OCI-LY1 (cell line): Measurements from ENCODE around the gene RAPGEF5.

Experiments
- H2AFZ ChIP-seq: fragments of 200-600 bp; sonication (generic), shearing (Covaris generic); 2 replicates; pipeline ENCODE4 v1.6.0; 2014; ENCODE audit warnings: antibody characterized with exemption, mild to moderate bottlenecking, low read length
- H3F3A ChIP-seq: fragments of 200-600 bp; sonication (generic), shearing (Covaris generic); 2 replicates; pipeline ENCODE4 v1.6.0; 2014; ENCODE audit warnings: mild to moderate bottlenecking, antibody characterized with exemption, low read length, moderate library complexity; ENCODE audit not compliant: insufficient read depth
- H3K27ac ChIP-seq: fragments of 200-600 bp; sonication (generic); 2 replicates; pipeline ENCODE4 v1.5.1; 2014; ENCODE audit warnings: low read length, mixed run types, mild to moderate bottlenecking, low read depth; ENCODE audit not compliant: poor library complexity, severe bottlenecking
- H3K27me3 ChIP-seq: fragments of 200-600 bp; sonication (generic); 2 replicates; pipeline ENCODE4 v1.6.0; 2014; ENCODE audit warnings: antibody characterized with exemption, mild to moderate bottlenecking, low read length, moderate library complexity; ENCODE audit not compliant: insufficient read depth
- H3K36me3 ChIP-seq: fragments of 200-600 bp; sonication (generic); 2 replicates; pipeline ENCODE4 v1.6.1; 2014; ENCODE audit warnings: mild to moderate bottlenecking, antibody characterized with exemption, low read length, moderate library complexity, mixed read lengths; ENCODE audit not compliant: insufficient read depth
- H3K4me1 ChIP-seq: fragments of 200-600 bp; sonication (generic); 2 replicates; pipeline ENCODE4 v1.5.1; 2014; ENCODE audit warnings: mild to moderate bottlenecking, low read length, moderate library complexity; ENCODE audit not compliant: insufficient read depth, severe bottlenecking
- H3K4me2 ChIP-seq: fragments of 200-600 bp; sonication (generic), shearing (Covaris generic); 2 replicates; pipeline ENCODE4 v1.6.1; 2014; ENCODE audit warnings: low read length
- H3K4me3 ChIP-seq: fragments of 200-600 bp; sonication (generic); 2 replicates; pipeline ENCODE4 v1.5.1; 2014; ENCODE audit warnings: low read length, low read depth, mild to moderate bottlenecking, mixed read lengths; ENCODE audit not compliant: poor library complexity, severe bottlenecking
- H3K79me2 ChIP-seq: fragments of 200-600 bp; shearing (Covaris generic); 2 replicates; pipeline ENCODE4 v1.6.1; 2016; ENCODE audit warnings: mixed run types, low read length, mixed read lengths; ENCODE audit not compliant: insufficient read depth
- H3K9ac ChIP-seq: fragments of 200-600 bp; sonication (generic), shearing (Covaris generic); 2 replicates; pipeline ENCODE4 v1.6.1; 2014; ENCODE audit warnings: mild to moderate bottlenecking, low read length, mixed read lengths
- H3K9me2 ChIP-seq: fragments of 200-600 bp; sonication (generic), shearing (Covaris generic); 2 replicates; pipeline ENCODE4 v1.6.1; 2014; ENCODE audit warnings: low read depth, mild to moderate bottlenecking, low read length, mixed read lengths
- H3K9me3 ChIP-seq: fragments of 200-600 bp; shearing (Covaris generic); 2 replicates; pipeline ENCODE4 v1.6.1; 2014; ENCODE audit warnings: low read length, mixed read lengths
- H4K20me1 ChIP-seq: fragments of 200-600 bp; sonication (generic), shearing (Covaris generic); 2 replicates; pipeline ENCODE4 v1.6.0; 2016; ENCODE audit warnings: mild to moderate bottlenecking, low read length; ENCODE audit not compliant: insufficient read depth
- EZH2 ChIP-seq: fragments of 200-600 bp; sonication (generic), shearing (Covaris generic); IDR thresholded peaks from 2 replicates; pipeline ENCODE4 v1.8.0; 2017; ENCODE audit warnings: borderline replicate concordance, mixed run types, mild to moderate bottlenecking, antibody characterized with exemption, low read length, moderate library complexity, mixed read lengths
- TF ChIP-seq, protein P1 (sequence below): fragments of 200-600 bp; sonication (generic), shearing (Covaris generic); IDR thresholded peaks from 2 replicates; pipeline ENCODE4 v1.5.1; 2017; ENCODE audit warnings: mild to moderate bottlenecking, antibody characterized with exemption, low read length, moderate library complexity, mixed read lengths

RAPGEF5 gene

DNA sequence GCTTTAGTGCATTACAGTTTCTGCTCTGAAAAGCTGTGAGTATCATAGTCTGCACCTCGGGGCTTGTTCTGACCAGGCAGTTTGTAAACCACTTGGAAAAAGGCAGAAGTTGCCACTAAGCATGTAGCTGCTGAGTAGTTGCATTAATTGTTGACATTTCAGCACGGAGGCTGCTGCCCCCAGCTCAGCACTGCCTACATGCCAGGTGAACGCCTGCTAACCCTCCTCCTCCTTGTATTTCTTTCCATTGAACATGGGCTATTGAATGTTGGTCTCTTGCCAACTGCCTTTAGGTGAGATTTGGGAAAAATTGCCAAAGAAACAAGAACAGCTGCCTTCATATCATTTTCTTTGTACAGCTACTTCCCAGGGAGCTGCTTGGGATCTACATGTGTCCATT is 164.2 kb downstream of the RAPGEF5 start:
- H3K79me2 ChIP-seq, result no peaks in the 10 kb centered on the region
- no peak overlapping the region for H3K4me2 ChIP-seq
- H3K4me3 ChIP-seq, result no peak overlapping the region
- no peaks in the 10 kb centered on the region for H3K27me3 ChIP-seq
- H3K4me1 ChIP-seq, result no peaks in the 10 kb centered on the region
- H3K27ac ChIP-seq, result no peak overlapping the region
- H3K9me3 ChIP-seq, result no peaks in the 10 kb centered on the region
- peaks cover 53% of the 10 kb centered on the region for H3K36me3 ChIP-seq
- no peaks in the 10 kb centered on the region for H3K9me2 ChIP-seq
- no peaks in the 10 kb centered on the region for H4K20me1 ChIP-seq
- no peak for TF ChIP-seq EZH2
- TF ChIP-seq, protein P1, sequence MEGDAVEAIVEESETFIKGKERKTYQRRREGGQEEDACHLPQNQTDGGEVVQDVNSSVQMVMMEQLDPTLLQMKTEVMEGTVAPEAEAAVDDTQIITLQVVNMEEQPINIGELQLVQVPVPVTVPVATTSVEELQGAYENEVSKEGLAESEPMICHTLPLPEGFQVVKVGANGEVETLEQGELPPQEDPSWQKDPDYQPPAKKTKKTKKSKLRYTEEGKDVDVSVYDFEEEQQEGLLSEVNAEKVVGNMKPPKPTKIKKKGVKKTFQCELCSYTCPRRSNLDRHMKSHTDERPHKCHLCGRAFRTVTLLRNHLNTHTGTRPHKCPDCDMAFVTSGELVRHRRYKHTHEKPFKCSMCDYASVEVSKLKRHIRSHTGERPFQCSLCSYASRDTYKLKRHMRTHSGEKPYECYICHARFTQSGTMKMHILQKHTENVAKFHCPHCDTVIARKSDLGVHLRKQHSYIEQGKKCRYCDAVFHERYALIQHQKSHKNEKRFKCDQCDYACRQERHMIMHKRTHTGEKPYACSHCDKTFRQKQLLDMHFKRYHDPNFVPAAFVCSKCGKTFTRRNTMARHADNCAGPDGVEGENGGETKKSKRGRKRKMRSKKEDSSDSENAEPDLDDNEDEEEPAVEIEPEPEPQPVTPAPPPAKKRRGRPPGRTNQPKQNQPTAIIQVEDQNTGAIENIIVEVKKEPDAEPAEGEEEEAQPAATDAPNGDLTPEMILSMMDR, result no peak
- no peaks in the 10 kb centered on the region for H3F3A ChIP-seq
- H2AFZ ChIP-seq, result no peak overlapping the region
- no peak overlapping the region for H3K9ac ChIP-seq

DNA sequence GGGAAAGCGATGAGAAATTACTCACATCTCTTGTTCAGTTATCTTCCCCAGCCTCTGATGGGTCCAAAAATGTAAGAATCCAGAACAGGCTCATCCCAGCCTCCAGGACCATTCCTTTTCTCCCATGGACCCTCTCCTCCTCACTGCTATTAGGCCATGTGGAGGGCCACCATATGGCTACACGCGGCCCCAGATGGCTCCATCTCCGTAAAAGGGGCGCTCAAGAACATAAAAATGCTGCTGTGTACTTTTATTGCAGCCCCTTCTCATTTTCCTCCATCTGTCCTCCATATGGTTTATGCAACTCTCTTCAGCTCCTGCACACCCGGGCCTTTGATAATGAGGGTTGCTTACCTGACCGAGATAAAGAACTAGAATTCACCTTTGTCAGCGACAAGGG is 166.2 kb downstream of the RAPGEF5 start:
- TF ChIP-seq, protein P1, result no peak
- Histone ChIP-seq H3K36me3 (peaks cover 63% of the 10 kb centered on the region), H3K27ac (no peak overlapping the region), H4K20me1 (no peaks in the 10 kb centered on the region), H3K79me2 (no peaks in the 10 kb centered on the region), H3K9me2 (no peaks in the 10 kb centered on the region), H3K9me3 (no peaks in the 10 kb centered on the region), H3K4me1 (no peaks in the 10 kb centered on the region), H2AFZ (no peak overlapping the region), H3K9ac (no peak overlapping the region), H3F3A (no peaks in the 10 kb centered on the region), H3K4me3 (no peak overlapping the region), H3K27me3 (no peaks in the 10 kb centered on the region), H3K4me2 (no peak overlapping the region)

- Histone ChIP-seq H3K27ac (no peak overlapping the region), H3K36me3 (peaks cover 63% of the 10 kb centered on the region), H3K9ac (no peak overlapping the region), H3K9me2 (no peaks in the 10 kb centered on the region), H2AFZ (no peak overlapping the region), H3K4me2 (no peak overlapping the region), H3K79me2 (no peaks in the 10 kb centered on the region), H3K4me3 (no peak overlapping the region), H4K20me1 (no peaks in the 10 kb centered on the region), H3K4me1 (no peaks in the 10 kb centered on the region), H3K9me3 (no peaks in the 10 kb centered on the region), H3F3A (no peaks in the 10 kb centered on the region), H3K27me3 (no peaks in the 10 kb centered on the region)
- TF ChIP-seq, protein P1, result no peak
- TF ChIP-seq EZH2, result no peak
These were observed 167.2 kb downstream of the RAPGEF5 start for GRCh38 chr7:22189741-22190140.
